Measurements from ENCODE around the gene LILRB5.

GRCh38 chr19:54299515-54299914 is 42.4 kb upstream of the LILRB5 start:
- TF ChIP-seq USF2 (IDR thresholded peaks at IDR 0.05; ENCODE audit: low read depth, low read length) (no peak), FOS (IDR thresholded peaks at IDR 0.05; ENCODE audit: low read depth, low read length) (no peak), POLR2A (IDR thresholded peaks at IDR 0.05; ENCODE audit: low read depth, low read length) (no peak)
